PFSK-1 (cell line): ENCODE measurements around the gene FAM181A.

Source experiments
- FOXP2 ChIP-seq: optimal IDR thresholded peaks from 2 replicates; pipeline ENCODE3; 2011; ENCODE audit warnings: borderline replicate concordance, control low read depth, inconsistent platforms; ENCODE audit not compliant: insufficient read depth; ENCODE audit errors: extremely low read length, extremely low read depth
- POLR2AphosphoS5 ChIP-seq: IDR thresholded peaks from 2 replicates; pipeline ENCODE4 v1.6.1; 2012; ENCODE audit warnings: low read depth, mild to moderate bottlenecking, control low read depth, low read length, moderate library complexity
- REST ChIP-seq, 2 experiments: IDR thresholded peaks; 2 replicates each; pipeline versions ENCODE4 v1.6.1 to v1.8.0; 2011 to 2012; ENCODE audit warnings: low read depth in 2 of 2, low read length in 2 of 2, control low read depth in 1 of 2, inconsistent platforms in 1 of 2, mild to moderate bottlenecking in 1 of 2, moderate library complexity in 1 of 2; ENCODE audit not compliant: insufficient read depth in 1 of 2
- SIN3A ChIP-seq: IDR thresholded peaks from 2 replicates; pipeline ENCODE4 v1.6.1; 2012; ENCODE audit warnings: mild to moderate bottlenecking, low read length, moderate library complexity, borderline replicate concordance; ENCODE audit not compliant: insufficient read depth
- TAF1 ChIP-seq: IDR thresholded peaks from 2 replicates; pipeline ENCODE4 v1.6.1; 2012; ENCODE audit warnings: low read length, control low read depth, borderline replicate concordance; ENCODE audit not compliant: insufficient read depth

Gene FAM181A

GRCh38 chr14:93977171-93977570 lies 50.0 kb downstream of the FAM181A start:
- TF ChIP-seq POLR2AphosphoS5 (no peak), REST (IDR thresholded peaks at IDR 0.05; ENCODE audit: insufficient read depth in 1 of 2, low read depth in 2 of 2, low read length in 2 of 2) (no peak), TAF1 (no peak), SIN3A (no peak), FOXP2 (no peak)

GRCh38 chr14:93977790-93978581 lies 50.8 kb downstream of the FAM181A start:
- no peak for TF ChIP-seq POLR2AphosphoS5
- TF ChIP-seq TAF1, result no peak

- TF ChIP-seq POLR2AphosphoS5 (no peak), FOXP2 (no peak), REST (IDR thresholded peaks at IDR 0.05; ENCODE audit: insufficient read depth in 1 of 2, low read depth in 2 of 2, low read length in 2 of 2) (no peak), TAF1 (no peak), SIN3A (no peak)
Measured at GRCh38 chr14:93978735-93979134, 51.6 kb downstream of the FAM181A start.
